Hepatocyte (in vitro differentiated cells): ENCODE measurements around the gene SEL1L2. TPM values are rescaled to one million over a fixed set of nuclear protein-coding genes. Genes with fewer than 3 reads are reported as not detected.
A peak's percentile ranks its signal among the peaks of the same experiment; 100 is the strongest.

ENCODE experiments used
- DNase-seq: peaks from one replicate; pipeline ENCODE4 v3.0.0-alpha.2; 2016; ENCODE audit warnings: low spot score
- H2AFZ ChIP-seq: fragments of 200-600 bp; sonication (generic); 2 replicates; pipeline ENCODE4 v1.6.0; 2016; ENCODE audit warnings: antibody characterized with exemption, mild to moderate bottlenecking
- H3K27ac ChIP-seq: fragments of 200-600 bp; sonication (generic); 2 replicates; pipeline ENCODE4 v1.5.1; 2016; ENCODE audit warnings: mild to moderate bottlenecking
- H3K27me3 ChIP-seq: fragments of 200-600 bp; sonication (generic); 2 replicates; pipeline ENCODE4 v1.6.1; 2016
- H3K36me3 ChIP-seq: fragments of 200-600 bp; sonication (generic); replicated peaks from 2 replicates; pipeline ENCODE4 v1.5.1; 2016; ENCODE audit warnings: low read depth; ENCODE audit not compliant: insufficient read depth
- H3K4me1 ChIP-seq: fragments of 200-600 bp; sonication (generic); 2 replicates; pipeline ENCODE4 v1.5.1; 2016; ENCODE audit warnings: mild to moderate bottlenecking, moderate library complexity; ENCODE audit not compliant: insufficient read depth
- H3K4me2 ChIP-seq: fragments of 200-600 bp; sonication (generic); 2 replicates; pipeline ENCODE4 v1.6.0; 2016
- H3K4me3 ChIP-seq: fragments of 200-600 bp; sonication (generic); 2 replicates; pipeline ENCODE4 v1.5.1; 2016; ENCODE audit warnings: mild to moderate bottlenecking
- H3K79me2 ChIP-seq: fragments of 200-600 bp; sonication (generic); 2 replicates; pipeline ENCODE4 v1.6.0; 2017; ENCODE audit warnings: mild to moderate bottlenecking
- H3K9me2 ChIP-seq: fragments of 200-600 bp; sonication (generic); replicated peaks from 2 replicates; pipeline ENCODE4 v1.6.0; 2017; ENCODE audit warnings: mild to moderate bottlenecking; ENCODE audit not compliant: insufficient read depth
- H3K9me3 ChIP-seq: fragments of 200-600 bp; sonication (generic); 2 replicates; pipeline ENCODE4 v1.5.1; 2016; ENCODE audit warnings: low read depth, mild to moderate bottlenecking
- H4K20me1 ChIP-seq: fragments of 200-600 bp; sonication (generic); 2 replicates; pipeline ENCODE4 v1.6.0; 2016; ENCODE audit warnings: mild to moderate bottlenecking; ENCODE audit not compliant: insufficient read depth, poor library complexity, severe bottlenecking
- CTCF ChIP-seq: fragments of 200-600 bp; sonication (generic); IDR thresholded peaks from 2 replicates; pipeline ENCODE4 v1.5.1; 2016; ENCODE audit warnings: antibody characterized with exemption, mild to moderate bottlenecking; ENCODE audit not compliant: poor library complexity
- EZH2 ChIP-seq: fragments of 200-600 bp; sonication (generic); IDR thresholded peaks from 2 replicates; pipeline ENCODE4 v1.6.1; 2016; ENCODE audit warnings: antibody characterized with exemption, mild to moderate bottlenecking, borderline replicate concordance
- EZH2phosphoT487 ChIP-seq: fragments of 200-600 bp; sonication (generic); IDR thresholded peaks from one replicate; pipeline ENCODE4 v1.6.1; 2018; ENCODE audit warnings: antibody characterized with exemption, mild to moderate bottlenecking, low read depth, moderate library complexity; ENCODE audit not compliant: unreplicated experiment, severe bottlenecking
- WGBS: methylation state at CpG from one replicate; pipeline ENCODE4 v1.1.6; 2016; ENCODE audit warnings: low lambda C conversion rate; ENCODE audit errors: missing lambda C conversion rate; 5-methylcytosine and 5-hydroxymethylcytosine counted together
- polyA plus RNA-seq: library from polyadenylated mRNA; unstranded; fragments of >200 nt; fragmentation: Nextera tagmentation; extraction: Ambion mirVana; gene quantifications from 2 replicates; pipeline ENCODE4 v1.2.1, GENCODE V29; 2016
- total RNA-seq: library from RNA; depleted of rRNA; stranded (reverse); fragments of >200 nt; gene quantifications from 2 replicates; pipeline ENCODE4 v1.2.3, GENCODE V29; 2014

Gene SEL1L2
- total and polyA plus RNA-seq, 2 experiments from 2014 or later, result not detected

GRCh38 chr20:13877793-13878192 lies 112.6 kb downstream of the SEL1L2 start:
- Histone ChIP-seq H3K4me2 (no peak overlapping the region), H3K9me3 (no peaks in the 10 kb centered on the region), H4K20me1 (no peaks in the 10 kb centered on the region), H3K79me2 (no peaks in the 10 kb centered on the region), H3K4me1 (peaks cover 6% of the 10 kb centered on the region), H2AFZ (no peak overlapping the region), H3K9me2 (no peaks in the 10 kb centered on the region), H3K4me3 (no peak overlapping the region), H3K27ac (peak overlapping the region; percentile 28), H3K27me3 (no peaks in the 10 kb centered on the region), H3K36me3 (no peaks in the 10 kb centered on the region)
- 32% methylated on average over 4 of the region's 4 CpGs for WGBS
- TF ChIP-seq CTCF, result no peak
- no peak for TF ChIP-seq EZH2phosphoT487
- no peak for TF ChIP-seq EZH2
- no peak for DNase-seq

- no peaks in the 10 kb centered on the region for H3K9me3 ChIP-seq
- TF ChIP-seq EZH2 (no peak), EZH2phosphoT487 (no peak), CTCF (no peak)
- peaks cover 6% of the 10 kb centered on the region for H3K4me1 ChIP-seq
- H3K27me3 ChIP-seq, result no peaks in the 10 kb centered on the region
- 87% methylated on average over 3 of the region's 3 CpGs for WGBS
- H2AFZ ChIP-seq, result no peak overlapping the region
- H3K36me3 ChIP-seq, result no peaks in the 10 kb centered on the region
- H3K9me2 ChIP-seq, result no peaks in the 10 kb centered on the region
- H3K4me3 ChIP-seq, result no peak overlapping the region
- H3K4me2 ChIP-seq, result no peak overlapping the region
- H4K20me1 ChIP-seq, result no peaks in the 10 kb centered on the region
- DNase-seq, result no peak
- H3K27ac ChIP-seq, result no peak overlapping the region
- no peaks in the 10 kb centered on the region for H3K79me2 ChIP-seq
Measured at GRCh38 chr20:13875265-13875811, 115.1 kb downstream of the SEL1L2 start.

- H3K9me2 ChIP-seq, result no peaks in the 10 kb centered on the region
- H2AFZ ChIP-seq, result no peak overlapping the region
- no peak for TF ChIP-seq EZH2phosphoT487
- no peak for TF ChIP-seq CTCF
- TF ChIP-seq EZH2, result no peak
- no peak overlapping the region for H3K27ac ChIP-seq
- no peaks in the 10 kb centered on the region for H3K36me3 ChIP-seq
- no peak for DNase-seq
- H3K4me1 ChIP-seq, result peaks cover 6% of the 10 kb centered on the region
- no peak overlapping the region for H3K4me2 ChIP-seq
- 54% methylated on average over 10 of the region's 10 CpGs for WGBS
- H3K4me3 ChIP-seq, result no peak overlapping the region
- H4K20me1 ChIP-seq, result no peaks in the 10 kb centered on the region
- H3K79me2 ChIP-seq, result no peaks in the 10 kb centered on the region
- H3K9me3 ChIP-seq, result no peaks in the 10 kb centered on the region
- H3K27me3 ChIP-seq, result no peaks in the 10 kb centered on the region
Measured at GRCh38 chr20:13874394-13875157, 115.8 kb downstream of the SEL1L2 start.
